Cerebellar cortex (tissue), 1 donor: ENCODE results near the gene TMEM223.
"Not testable (repeated sequence)": the region's sequence is repeated elsewhere in the genome, so short reads cannot be mapped to it uniquely, and the experiment has no call there.

ENCODE experiments used
- DNase-seq: peaks from one replicate; pipeline ENCODE4 v3.0.0-alpha.2; 2015; ENCODE audit warnings: low spot score

TMEM223 gene

GRCh38 chr11:62791501-62792201 lies at the start of gene TMEM223:
TMEM223 (minus strand) TSS chr11:62792006; CDS start chr11:62791994, 12 bp downstream.
- peak; percentile 80 for DNase-seq

DNA sequence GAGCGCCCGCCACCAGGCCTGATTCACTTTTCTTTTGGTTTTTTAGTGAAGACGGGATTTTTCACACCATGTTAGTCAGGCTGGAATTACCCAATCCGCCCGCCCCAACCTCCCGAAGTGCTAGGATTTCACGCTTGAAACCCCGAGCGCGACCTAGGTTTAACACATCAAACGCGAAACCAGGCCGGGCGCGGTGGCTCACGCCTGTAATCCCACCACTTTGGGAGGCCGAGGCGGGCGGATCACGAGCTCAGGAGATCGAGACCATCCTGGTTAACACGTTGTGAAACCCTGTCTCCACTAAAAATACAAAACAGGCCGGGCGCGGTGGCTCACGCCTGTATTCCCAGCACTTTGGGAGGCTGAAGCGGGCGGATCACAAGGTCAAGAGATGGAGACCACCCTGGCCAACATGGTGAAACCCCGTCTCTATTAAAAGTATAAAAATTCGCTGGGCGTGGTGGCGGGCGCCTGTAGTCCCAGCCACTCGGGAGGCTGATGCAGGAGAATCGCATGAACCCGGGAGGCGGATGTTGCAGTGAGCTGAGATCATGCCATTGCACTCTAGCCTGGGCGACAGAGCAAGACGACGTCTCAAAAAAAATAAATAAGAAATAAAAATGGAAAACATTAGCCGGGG lies 49.0 kb upstream of the TMEM223 start:
- DNase-seq: peak; percentile 91

- peak; percentile 96 for DNase-seq
Observed at GRCh38 chr11:62839050-62839945, 47.5 kb upstream of the TMEM223 start, which contains the start of gene WDR74. WDR74 (minus strand) TSS chr11:62839590; CDS start chr11:62839570, 20 bp downstream.

GRCh38 chr11:62835336-62835735 lies 43.5 kb upstream of the TMEM223 start:
- no peak for DNase-seq

- DNase-seq: no peak
Observed at GRCh38 chr11:62832336-62833234, 40.8 kb upstream of the TMEM223 start, which contains the start of gene TEX54. TEX54 (minus strand) TSS chr11:62832841.

- DNase-seq: peak; percentile 99
Observed at GRCh38 chr11:62831520-62832335, 39.9 kb upstream of the TMEM223 start, which contains the start of gene STX5. STX5 (minus strand) TSS chr11:62832051; CDS start chr11:62831243, 808 bp downstream.

GRCh38 chr11:62830904-62831519 lies 39.2 kb upstream of the TMEM223 start:
- no peak for DNase-seq

DNA sequence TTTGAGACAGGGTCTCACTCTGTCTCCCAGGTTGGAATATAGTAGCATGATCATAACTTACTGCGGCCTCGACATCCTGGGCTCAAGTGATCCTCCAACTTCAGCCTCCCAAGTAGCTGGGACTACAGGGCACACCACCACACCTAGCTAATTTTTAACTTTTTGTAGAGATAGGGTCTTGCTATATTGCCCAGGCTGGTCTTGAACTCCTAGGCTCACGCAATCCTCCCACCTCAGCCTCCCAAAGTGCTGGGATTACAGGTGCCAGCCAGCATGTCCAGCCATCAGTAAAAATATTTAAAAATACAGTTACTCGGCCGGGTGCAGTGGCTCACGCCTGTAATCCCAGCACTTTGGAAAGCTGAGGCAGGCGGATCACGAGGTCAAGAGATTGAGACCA lies 36.3 kb upstream of the TMEM223 start:
- not testable (repeated sequence) for DNase-seq

DNA sequence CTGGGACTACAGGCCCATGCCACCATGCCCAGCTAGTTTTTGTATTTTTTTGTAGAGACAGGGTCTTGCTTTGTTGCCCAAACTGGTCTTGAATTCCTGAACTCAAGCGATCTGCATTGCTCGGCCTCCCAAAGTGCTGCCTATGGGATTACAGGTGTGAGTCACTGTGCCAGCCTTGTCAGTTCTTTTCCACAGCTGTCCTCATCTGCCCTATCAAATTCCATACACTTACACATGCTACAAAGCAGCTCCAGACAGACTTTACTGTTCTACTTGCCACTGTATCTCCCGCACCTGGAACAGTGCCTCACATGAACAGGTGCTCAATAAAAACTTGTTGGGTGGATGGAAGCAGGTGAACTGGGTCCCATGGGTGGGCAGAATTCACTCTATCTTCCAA lies 31.9 kb upstream of the TMEM223 start:
- DNase-seq: no peak

DNA sequence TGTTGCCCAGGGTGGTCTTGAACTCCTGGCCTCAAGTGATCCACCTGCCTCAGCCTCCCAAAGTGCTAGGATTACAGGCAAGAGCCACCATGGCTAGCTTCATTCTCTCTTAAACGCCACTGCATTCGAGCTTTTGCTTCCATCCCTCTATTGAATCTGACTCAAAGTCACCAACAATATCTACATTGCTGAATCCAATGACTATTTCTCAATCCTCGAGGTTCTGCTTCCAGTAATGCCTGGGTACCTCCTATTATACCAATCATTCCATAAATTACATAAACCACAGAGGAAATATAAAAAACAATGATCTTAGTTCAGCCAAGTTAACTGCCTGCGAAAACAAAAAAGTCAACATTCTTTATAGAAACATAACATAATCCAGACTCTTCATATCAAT lies 25.3 kb upstream of the TMEM223 start:
- DNase-seq: no peak

- DNase-seq: no peak
Observed at GRCh38 chr11:62816557-62816956, 24.8 kb upstream of the TMEM223 start.

DNA sequence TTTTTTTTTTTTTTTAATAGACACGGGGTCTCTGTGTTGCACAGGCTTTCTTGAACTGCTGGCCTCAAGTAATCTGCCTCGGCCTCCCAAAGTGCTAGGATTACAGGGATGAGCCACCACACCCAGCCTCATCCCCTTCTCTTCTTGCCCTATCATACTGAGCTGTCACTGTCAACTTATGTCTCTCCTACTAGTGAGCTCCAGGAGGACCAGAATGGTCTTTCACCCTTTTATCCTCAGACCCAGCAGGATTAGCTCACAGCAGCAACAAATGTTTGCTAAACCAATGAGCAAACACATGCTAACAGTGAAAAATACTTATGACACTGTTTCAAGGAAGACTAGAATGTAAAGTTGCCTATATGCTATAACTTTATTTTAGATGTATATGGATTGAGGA lies 19.9 kb upstream of the TMEM223 start:
- DNase-seq: no peak

DNA sequence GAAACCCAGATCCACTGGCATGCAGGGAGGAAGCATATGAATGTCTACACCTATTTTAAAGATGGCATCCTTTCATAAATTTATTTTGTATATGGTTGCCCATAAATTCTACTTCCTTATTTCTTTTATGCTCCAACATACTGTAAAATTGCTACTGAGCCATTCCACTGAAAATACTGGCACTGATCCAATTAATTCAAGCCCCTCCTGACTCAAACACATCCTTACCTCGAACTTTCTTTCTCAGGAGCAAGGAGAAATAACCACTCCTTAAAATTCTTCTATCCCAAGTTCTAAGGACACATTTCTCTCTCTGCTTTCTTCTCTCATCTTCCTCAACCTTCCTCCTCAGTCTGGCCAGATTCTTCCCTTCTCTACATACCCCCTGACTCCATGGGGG lies 18.9 kb upstream of the TMEM223 start:
- no peak for DNase-seq

GRCh38 chr11:62806611-62807121 lies 14.9 kb upstream of the TMEM223 start:
- DNase-seq: no peak

DNA sequence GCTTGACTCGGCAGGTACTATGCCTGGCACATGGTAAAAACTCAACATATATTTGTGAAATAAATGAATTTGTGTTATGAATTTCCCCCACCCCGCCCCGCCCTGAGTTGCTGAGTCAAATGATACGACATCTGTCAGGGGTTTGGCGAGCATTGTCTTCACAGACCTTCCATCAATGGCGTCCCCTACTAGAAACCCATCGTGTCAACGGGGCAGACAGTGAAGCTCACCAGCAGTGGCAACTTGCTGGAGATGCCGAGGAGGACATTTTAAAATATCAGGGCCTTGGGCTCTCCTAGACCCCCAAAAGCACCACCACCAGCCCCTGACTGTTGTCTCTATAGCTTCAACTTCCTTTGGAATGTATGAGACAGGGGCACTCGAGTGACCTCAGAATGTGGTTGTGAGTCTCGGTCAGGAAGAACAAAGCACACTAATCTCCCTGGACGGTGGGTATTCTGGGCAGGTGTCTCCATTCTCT lies 14.2 kb upstream of the TMEM223 start:
- DNase-seq: no peak

DNA sequence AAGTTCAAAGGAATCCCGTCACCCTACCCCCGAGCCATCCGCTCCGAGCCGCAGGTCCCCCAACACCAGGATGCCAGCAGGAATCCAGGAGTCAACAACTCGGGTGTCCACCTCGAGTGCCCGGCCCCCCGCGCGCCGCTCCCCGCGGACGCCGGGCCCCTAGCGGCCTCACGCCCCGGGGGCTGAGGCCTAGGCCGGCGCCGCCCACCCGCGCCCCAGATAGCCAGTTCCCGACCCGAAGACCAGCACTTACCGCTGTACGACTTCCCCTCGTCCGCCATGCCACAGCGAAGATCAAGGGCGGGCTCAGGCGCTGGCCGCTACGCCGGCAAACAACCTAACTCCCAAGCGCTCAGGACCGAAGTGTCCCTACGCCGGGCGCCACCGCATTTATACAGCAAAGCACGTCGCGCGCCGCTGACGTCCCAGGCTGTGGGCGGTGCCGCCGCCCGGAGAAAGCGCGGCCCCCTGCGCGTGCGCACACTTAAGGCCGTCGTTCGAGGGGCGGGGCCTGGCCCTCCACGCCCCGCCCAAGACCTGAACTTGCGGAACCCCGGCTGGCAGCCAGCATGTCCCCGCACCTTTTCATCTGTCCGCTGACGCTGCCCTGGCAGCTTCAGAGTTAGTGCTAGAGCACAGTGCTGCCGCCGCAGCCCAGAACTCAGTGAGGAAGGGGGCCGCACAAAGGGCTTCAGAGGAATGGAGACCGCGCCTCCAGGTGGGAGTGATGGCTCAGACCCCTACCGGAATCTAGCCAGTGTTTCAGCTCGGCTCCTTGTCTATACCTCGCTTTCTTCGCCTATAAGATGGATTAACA lies 13.5 kb upstream of the TMEM223 start, which contains the start of gene NXF1:
TSS of gene NXF1 (minus strand) at position 365 of the 817 bp plus-strand sequence. CDS start at position 281, 84 bp downstream.
- DNase-seq: peak; percentile 93

- no peak for DNase-seq
Observed at GRCh38 chr11:62804310-62805075, 12.7 kb upstream of the TMEM223 start.

DNA sequence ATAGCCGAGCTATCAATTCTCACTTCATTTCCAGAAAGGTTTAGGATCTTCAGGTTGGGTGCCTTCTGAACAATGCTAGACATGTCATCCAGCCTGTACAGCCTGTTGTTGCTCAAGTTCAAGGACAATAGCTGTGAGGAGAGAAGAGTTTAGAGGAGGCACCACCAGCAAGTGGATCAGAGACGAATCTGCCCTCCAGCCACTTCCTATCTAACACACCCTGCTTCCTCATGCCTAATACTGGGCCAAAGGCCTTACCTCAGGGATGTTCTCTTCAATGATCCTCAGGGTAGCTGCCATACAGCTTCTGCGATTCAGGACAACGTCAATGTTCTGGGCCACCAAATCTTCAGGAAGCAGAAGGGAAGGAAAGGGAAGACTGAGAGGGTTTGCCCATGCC lies 9.3 kb upstream of the TMEM223 start:
- DNase-seq: no peak
